Activated gamma-delta T cell (primary cell): ENCODE data around the gene GANC.
"Not testable (repeated sequence)": the region's sequence is repeated elsewhere in the genome, so short reads cannot be mapped to it uniquely, and the experiment has no call there.

ENCODE experiments used
- DNase-seq: peaks from one replicate; lab custom pipeline; 2025; lab: John Stamatoyannopoulos, UW
- total RNA-seq, 2 donors: gene quantifications; one replicate each; lab custom pipeline; 2026; lab: John Stamatoyannopoulos, UW

Gene GANC, protein sequence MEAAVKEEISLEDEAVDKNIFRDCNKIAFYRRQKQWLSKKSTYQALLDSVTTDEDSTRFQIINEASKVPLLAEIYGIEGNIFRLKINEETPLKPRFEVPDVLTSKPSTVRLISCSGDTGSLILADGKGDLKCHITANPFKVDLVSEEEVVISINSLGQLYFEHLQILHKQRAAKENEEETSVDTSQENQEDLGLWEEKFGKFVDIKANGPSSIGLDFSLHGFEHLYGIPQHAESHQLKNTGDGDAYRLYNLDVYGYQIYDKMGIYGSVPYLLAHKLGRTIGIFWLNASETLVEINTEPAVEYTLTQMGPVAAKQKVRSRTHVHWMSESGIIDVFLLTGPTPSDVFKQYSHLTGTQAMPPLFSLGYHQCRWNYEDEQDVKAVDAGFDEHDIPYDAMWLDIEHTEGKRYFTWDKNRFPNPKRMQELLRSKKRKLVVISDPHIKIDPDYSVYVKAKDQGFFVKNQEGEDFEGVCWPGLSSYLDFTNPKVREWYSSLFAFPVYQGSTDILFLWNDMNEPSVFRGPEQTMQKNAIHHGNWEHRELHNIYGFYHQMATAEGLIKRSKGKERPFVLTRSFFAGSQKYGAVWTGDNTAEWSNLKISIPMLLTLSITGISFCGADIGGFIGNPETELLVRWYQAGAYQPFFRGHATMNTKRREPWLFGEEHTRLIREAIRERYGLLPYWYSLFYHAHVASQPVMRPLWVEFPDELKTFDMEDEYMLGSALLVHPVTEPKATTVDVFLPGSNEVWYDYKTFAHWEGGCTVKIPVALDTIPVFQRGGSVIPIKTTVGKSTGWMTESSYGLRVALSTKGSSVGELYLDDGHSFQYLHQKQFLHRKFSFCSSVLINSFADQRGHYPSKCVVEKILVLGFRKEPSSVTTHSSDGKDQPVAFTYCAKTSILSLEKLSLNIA (N-terminal part only)
- total RNA-seq: 33.2 to 37.4 reads per million in 2 donors

DNA sequence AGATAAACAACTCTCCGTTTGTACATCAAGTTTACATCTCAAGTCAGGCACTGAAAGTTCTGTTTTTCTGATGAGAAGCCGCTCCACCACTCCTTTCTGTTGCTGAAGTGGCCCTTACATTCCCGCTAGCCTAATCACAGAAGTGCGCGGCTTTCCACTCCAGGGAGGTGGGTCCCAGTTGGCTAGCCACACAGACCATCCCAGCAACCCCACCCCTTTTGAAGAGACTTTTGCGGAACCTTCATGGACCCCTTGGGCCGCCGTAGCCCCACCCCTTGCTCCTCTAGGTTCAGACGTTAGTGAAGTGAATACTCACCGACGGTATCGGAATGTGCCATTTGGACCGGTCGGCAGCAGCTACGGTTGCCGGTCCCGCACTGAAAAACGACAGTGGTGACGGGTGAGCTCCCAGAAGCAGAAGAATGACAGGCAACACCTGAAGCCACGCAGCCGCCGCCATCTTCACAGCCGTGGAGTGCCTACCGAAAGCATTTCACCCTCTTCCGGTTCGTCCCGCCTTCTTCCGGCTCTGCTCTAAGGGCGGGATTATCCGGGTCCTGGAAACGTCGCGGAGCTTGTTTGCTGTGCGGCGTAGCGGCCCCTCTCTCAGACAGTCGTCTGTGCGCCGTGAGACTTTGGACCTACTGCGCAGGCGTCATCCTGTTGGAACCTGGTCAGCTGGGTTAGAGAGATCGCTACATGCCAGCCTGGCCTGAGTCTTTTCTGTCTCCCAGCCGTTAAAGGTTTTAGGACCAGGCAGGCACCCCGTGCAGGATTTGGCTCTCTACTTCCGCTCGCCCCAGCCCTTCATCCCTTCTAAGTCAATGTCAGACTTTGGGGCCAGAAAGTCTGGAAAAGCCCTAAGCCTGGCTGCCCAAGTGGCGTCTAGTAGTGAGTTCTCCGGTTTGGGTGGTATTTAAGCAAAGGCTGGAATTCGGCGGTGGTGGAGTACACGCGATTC, at the start of gene GANC, which contains the start of gene TMEM87A:
Gene GANC, plus strand, starts transcription at position 263 of the 961 bp plus-strand sequence. CDS start 1,281 bp downstream, outside the sequence.
Gene TMEM87A, minus strand, starts transcription at position 495 of the 961 bp plus-strand sequence. Its CDS starts 35 bp downstream, at position 460.
- peak; percentile 70 for DNase-seq

DNA sequence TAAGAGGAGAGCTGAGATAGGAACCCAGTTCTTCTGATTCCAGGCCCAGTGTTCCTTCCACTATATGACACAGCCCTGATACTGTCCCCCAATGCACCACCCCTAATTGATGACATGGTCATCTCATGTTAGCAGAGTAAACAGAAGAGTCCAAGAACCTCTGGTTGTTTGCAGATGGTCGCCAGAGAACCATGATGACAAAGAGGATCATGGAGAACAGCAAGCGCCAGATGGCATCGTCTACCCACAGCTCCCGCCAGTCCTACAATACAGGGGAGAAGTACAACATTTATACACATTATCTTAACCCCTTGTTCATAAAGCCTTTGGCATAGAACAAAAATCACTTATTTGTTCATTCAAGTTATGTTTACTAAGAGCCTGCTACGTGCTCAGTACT, 46.4 kb upstream of the GANC start:
- DNase-seq: no peak

DNA sequence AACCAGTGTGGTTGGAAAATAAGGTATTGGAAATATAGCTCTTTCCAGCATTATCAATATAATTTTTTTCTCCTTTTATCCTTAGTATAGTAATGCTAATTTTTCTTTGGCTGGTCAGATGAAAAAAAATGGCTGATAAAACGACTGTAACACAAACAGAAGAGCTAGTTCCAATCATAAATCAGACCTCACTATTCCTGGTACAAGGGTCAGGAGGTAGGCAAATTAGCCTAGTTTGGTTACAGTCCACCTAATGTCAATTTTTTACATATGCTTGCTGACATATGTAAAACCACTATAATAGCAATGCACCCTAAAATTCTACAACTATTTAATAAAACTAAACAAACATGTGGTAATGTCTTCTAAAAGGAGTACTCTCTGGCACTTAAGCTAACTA, 45.0 kb upstream of the GANC start:
- DNase-seq: no peak

DNA sequence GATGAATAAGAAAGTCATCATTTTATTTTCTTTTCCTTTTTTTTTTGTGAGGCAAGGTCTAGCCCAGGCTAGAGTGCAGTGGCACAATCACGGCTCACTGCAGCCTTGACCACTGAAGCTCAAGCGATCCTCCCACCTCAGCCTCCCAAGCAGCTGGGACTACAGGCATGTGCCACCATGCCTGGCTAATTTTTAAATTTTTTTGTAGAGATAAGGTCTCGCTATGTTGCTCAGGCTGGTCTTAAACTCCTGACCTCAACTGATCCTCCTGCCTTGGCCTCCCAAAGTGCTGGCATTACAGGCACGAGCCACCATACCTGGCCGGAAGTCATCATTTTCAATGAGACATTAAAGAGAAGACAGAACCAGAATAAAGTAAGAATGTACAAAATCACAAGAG, 44.0 kb upstream of the GANC start:
- DNase-seq: not testable (repeated sequence)

DNA sequence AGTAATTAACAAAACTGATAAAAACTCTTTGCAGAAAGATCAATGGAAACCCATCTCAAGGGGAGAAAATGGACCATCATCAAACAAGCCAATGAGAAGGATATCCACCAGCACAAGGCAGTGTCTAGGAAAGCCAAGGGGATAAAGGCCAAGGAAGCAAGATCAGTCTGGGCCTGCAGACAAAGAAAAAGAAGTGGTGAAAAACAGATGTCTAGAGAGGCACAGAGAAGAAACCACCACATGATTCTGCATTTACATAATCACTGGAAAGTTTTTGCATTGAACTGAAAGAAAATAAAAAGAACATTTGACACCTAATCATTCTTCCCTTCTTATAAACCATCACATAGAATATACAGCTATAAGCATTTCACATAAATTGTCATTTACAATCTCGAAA, 41.9 kb upstream of the GANC start:
- no peak for DNase-seq

DNA sequence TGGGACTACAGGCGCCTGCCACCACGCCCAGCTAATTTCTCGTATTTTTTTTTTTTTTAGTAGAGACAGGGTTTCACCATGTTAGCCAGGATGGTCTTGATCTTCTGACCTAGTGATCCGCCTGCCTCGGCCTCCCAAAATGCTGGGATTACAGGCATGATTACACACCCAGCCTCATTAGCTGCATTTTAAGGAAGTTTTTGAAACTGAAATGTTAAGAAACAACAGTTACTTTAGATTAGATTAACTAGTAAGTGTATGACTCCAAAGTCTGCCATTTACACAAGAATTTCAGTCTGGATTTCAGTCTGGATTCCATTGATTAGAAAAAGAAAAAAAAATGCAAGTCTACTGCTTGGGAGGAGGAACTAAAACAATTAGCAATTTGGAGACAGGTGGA, 40.4 kb upstream of the GANC start:
- no peak for DNase-seq

DNA sequence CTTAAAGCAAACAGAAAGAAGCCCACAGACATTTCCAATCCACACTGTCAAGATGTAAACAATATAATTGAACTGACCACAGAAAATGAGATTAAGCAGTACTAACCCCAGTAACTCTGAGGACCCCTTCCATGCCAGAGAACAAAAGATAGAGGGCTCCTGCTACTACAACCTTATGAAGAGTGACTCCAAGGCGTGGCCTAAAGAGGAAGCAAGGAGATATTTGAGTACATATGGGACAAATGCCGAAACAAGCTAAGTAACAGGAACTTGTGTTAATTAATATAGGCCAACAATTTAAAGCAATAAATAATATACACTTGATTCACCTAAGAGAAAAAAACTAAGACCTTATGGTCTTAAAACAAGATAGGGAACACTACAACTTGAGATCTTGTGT, 39.9 kb upstream of the GANC start:
- DNase-seq: no peak

DNA sequence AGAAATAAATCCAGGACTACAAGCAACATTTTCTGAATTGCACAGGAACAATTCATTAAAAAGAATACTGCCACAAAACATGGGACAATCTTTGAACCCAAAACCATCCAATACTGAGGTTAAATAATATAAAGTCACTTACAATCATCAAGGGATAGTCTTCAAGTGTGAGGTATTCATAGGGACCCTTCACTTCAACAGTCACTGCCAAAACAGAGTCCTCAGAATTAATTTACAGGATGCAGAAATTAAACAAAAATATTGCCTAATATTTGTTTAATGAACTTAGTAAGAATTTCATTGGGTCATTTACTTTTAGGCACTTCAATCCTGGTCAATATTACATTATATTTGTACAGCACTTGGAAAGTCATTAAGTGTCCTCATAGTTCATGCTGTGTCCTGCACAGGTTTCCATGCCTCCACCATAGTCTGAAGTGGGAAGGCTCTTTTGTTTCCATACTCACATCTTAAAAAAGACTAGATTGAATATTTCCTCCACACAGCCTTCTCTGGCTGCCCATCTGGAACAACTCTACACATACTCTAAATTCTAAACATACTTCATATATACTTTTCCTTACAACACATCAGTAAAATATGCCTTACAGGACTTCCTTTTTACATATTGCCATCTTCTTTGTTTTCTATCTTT, 33.3 kb upstream of the GANC start:
- DNase-seq: no peak

DNA sequence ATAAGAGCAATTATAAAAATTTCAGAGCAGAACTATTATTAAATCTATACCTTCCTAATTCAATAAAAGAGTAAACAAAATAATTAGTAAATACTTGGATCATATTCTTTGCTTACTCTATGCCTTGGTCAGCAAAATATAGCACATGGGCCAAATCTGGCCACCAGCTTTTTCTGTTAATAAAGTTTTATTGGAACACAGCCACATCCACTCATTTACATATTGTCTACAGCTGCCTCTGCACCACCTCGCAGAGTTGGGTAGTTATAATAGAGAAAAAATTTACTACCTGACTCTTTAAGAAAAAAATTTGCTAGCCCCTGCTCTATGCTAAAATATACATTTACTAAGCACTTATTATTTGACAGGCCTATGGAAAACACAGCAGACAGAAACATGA, 32.2 kb upstream of the GANC start:
- DNase-seq: no peak

DNA sequence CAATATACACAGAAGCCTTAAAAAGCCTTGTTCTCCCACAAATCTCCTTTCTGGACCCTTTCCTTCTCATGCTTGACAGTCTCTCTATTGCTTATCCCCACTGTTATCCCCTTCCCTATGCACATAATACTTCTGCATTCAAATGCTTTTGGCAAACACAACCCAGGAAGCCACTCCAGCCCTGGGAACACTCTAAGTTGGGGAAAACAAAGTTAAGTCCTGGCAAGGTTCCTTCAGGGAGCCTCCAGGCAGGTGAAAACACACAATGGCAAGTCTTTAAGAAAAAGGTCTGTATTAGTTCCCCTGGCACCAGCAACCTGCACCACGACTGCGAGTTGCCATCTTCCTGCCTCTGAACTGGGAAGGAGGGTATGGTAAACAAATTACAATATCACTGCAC, 19.7 kb upstream of the GANC start:
- DNase-seq: no peak

DNA sequence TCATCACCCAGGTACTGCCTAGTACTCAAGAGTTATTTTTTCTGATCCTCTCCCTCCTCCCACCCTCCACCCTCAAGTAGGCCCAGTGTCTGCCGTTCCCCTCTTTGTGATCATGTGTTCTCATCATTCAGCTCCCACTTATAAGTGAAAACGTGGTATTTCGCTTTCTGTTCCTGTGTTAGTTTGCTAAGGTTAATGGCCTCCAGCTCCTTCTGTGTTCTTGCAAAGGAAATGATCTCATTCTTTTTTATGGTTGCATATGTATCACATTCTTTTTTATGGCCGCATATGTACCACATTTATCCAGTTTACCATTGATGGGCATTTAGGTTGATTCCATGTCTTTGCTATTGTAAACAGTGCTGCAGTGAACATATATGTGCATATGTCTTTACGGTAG, 8.2 kb upstream of the GANC start:
- no peak for DNase-seq

DNA sequence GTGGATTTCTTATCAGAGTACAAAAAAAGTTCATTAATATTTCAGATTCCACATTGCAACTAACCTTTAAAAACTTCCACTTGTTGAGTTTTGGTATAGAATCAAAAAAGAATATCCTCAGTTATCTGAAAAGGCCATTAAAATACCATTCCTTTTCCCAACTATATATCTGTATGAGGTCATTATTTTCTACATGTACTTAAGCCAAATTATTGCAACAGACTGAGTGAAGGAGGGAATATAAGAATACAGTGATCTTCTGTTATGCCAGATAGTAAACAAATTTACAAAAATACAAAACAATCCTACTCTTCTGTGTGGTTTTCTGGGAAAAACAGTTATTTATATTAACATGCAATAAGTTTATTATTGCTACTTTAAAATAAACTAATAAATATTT, 5.7 kb upstream of the GANC start:
- DNase-seq: no peak

DNA sequence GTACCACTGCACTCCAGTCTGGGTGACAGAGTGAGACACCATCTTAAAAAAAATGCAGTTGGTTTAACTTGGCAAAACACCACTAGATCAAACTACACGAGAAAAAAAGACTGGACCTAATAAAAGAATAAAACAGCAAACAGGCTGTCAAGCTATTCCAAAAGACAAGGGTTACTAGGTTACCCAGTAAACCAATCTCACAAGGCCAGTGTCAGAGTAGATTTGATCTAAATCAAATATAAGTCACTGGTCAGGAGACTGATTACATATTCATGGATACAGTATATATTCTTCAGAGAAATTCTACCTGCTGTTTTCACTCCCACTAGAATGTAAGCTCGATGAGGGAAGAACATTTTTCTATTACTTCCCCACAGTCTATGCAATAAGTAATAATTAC, 2.5 kb upstream of the GANC start:
- no peak for DNase-seq

DNA sequence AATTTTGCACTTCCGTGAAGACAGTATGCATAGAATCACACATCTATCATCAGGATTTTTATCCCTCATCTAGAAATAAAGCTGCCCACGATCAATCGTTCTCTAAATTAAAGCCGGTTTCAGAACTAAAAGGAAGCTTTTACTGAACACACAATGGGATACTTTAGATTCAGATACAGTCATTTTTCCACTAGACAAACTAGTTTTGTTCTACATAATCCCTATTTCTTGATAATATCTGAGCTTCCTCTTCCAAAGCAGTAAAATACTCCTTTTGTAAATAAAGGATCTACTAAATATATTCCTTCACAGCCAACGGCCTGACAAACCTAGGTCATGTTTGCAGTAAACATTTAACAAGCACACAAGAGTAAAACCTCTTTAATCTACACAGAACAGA, 2.0 kb upstream of the GANC start:
- no peak for DNase-seq

DNA sequence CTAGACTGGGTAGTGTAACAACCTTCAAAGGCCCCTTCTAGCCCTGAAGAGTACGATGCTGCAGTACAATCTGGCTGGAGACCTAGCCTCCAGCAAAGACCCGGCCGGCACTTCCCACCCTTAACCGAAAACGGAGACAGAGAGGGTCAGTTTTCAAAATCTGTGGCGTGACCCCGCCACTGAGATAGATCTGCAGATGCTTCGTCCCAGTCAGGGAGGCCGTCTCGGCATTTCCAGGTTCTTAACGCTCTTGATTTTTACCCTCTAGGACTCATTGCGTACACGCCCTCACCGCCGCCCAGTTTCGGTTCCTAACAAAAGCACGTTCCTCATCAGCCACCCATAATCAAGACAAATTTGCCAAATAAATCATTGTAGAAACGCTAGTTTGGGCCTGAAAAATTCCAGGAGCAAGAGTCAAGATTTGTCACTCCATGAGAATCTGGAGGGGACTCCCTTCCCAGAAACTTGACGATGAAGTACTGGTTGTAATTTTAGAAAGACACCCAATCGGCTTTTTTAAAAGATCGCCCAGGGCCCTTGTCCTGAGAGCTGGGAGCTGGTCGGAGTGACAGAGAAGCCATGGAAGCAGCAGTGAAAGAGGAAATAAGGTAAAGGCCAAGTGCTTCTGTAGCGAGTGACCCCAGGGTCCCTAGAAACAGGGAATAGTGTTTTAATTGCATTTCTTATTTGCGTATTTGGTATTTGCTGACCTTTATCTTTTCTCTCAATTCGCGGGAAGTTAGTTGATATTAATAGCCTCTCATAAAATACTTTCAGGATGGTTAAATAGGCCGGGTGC, 1.1 kb downstream of the GANC start:
- no peak for DNase-seq

DNA sequence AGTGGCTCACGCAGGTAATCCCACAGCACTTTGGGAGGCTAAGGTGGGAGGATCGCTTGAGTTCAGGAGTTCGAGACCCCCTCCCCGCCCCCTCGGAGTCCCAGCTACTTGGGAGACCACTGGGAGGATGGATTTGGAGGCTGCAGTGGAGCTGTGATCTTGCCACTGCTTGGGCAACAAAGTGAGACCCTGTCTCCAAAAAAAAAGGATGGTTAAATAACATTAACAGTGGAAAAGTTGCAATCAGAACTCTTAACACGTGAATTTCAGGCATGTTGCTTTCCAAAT, 1.6 kb downstream of the GANC start:
- DNase-seq: no peak

DNA sequence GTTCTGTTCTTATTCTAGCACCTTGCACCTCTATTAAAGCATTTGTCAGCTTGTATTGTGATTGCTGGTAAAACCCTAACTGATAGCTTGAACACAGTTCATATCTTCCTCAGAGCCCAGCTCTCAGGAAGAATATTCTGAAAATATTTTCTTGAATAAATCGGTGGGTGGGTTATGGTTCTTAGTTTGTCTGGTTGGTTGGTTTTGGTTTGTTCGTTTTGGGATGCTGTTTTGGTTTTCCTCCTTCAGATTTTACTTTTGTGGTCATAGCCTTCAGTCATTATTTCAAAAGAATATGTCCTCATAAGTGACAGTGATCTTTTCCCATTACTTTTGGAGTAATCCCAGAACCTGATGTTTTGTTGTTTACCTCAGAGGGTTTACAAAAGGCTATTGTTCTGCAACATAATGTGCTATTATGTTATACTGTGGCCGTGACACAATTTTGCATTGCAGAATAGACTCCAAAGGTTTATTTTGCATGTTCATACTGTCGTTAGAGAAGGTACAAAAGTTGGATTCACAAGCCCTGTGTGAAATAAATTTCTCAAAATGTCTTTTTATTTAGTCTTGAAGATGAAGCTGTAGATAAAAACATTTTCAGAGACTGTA, 2.9 kb downstream of the GANC start:
- no peak for DNase-seq

DNA sequence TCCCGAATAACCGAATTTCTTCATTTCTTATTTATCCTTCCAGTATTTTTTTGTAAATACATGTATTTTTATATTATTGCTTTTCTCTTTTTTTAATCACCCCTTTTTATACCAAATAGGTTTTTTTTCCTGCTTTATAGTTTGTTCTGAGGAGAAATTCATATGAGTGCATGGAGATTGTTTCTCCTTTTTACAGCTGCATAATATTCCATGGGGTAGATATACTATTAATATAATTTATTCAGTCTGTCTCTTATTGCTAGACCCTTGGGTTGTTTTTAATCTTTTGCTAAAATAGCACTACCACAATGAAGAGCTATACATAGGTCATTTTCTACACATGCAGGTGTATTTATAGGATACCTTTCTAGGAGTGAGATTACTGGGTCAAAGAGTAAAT, 3.8 kb downstream of the GANC start:
- DNase-seq: no peak

DNA sequence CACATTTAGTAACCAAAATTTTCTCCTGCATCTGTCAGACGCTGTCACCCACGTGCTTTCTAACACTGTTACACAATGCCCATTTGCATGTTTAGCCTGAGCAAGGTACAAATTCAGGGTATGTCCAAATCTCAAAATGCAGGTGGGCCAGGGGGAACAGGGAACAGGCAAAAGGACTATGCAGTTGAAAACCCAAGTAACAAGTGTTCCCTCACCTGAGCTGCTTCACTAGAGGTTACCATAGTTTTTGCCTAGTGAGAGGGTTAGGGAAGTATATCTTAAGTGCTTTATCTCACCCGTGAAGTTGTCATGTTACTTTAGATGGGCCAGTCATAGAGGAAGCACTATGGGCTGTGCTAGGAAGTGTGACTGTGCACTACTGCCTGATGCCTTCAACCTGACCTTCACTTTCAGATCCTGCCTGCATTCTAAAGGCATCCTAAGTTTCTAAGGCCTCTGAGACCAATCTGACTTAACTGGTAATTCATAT, 6.3 kb downstream of the GANC start:
- DNase-seq: no peak

DNA sequence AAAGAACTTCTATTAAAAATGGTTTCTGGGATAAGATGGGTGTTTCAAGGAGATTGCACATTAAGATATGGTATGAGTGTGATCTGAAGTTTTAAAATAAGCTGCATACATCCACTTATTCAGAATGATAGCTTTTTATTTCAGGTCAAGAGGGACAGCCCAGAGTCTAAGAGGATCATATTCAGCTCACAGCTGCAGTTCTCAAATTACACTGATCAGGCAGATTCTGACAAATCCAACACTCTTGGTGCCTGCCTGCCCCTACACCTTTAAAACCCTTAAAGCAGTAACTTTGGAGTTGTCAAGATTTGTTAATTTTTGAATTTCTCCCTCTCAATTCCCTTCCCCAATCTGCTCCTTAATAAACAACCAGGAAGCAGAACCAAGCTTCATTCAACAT, 9.3 kb downstream of the GANC start:
- DNase-seq: no peak
